ENCODE data around the gene PTTG1IP. TPM values are rescaled to one million over a fixed set of nuclear protein-coding genes. Genes with fewer than 3 reads are reported as not detected.

PTTG1IP gene
- total and polyA plus RNA-seq, 2 of the 13 experiments (the other 11 are each of a cell fraction or from before 2014, with no cell fraction given): 161 to 700 TPM

GRCh38 chr21:44919913-44920693 is 46.6 kb upstream of the PTTG1IP start:
- WGBS (ENCODE audit: low lambda C conversion rate): 46% methylated on average over 11 of the region's 28 CpGs
- H3K9me3 ChIP-seq (ENCODE audit: low read length): no peaks in the 10 kb centered on the region
- H3K9ac ChIP-seq (ENCODE audit: insufficient read depth, low read depth, low read length): no peak overlapping the region
- H3K4me1 ChIP-seq (ENCODE audit: insufficient read depth, low read length): peaks cover 56% of the 10 kb centered on the region
- no TSS peak for BruUV-seq (replicated peaks)
- H3K79me2 ChIP-seq (ENCODE audit: insufficient read depth, low read length): no peaks in the 10 kb centered on the region
- H3K4me3 ChIP-seq (replicated peaks in 1 of 3; ENCODE audit: insufficient read depth in 1 of 3, low read depth in 2 of 3, low read length in 3 of 3): 0 out of 6 replicates have a peak overlapping the region, but pooled peaks of 1 of the 3 experiments have one; percentile 5
- H4K20me1 ChIP-seq (ENCODE audit: insufficient read depth, low read length): no peaks in the 10 kb centered on the region
- H3K27ac ChIP-seq (ENCODE audit: extremely low read length, insufficient read depth, low read length): no peak overlapping the region
- H2AFZ ChIP-seq (ENCODE audit: low read length): no peak overlapping the region
- DNase-seq (ENCODE audit: low spot score) (no peak), FAIRE-seq (no peak), ATAC-seq (peak; percentile 35; the same call in 2 of the 3 replicates)
- in situ Hi-C loops (cut with HindIII; ENCODE audit: extremely low pct_ligation_motif_present, low pct_unique_long_range_greater_than_20kb): no loop called here
- intact Hi-C loops (cut with micrococcal nuclease; ENCODE audit: unreplicated experiment): loop anchor here (10.0 kb wide), 1 partner anchor 75 kb away; no protein-coding TSS in a partner anchor
- TF ChIP-seq CENPT (CRISPR knock-in tag; IDR thresholded peaks at IDR 0.05; ENCODE audit: low read depth) (0 out of 2 replicates have a peak, but pooled peaks have one; percentile 42), GABPB1 (CRISPR knock-in tag; IDR thresholded peaks at IDR 0.05) (peak; percentile 25; the same call in 1 of the 2 replicates), MTA1 (CRISPR knock-in tag; IDR thresholded peaks at IDR 0.05; ENCODE audit: borderline replicate concordance) (no peak), ZBTB38 (CRISPR knock-in tag; IDR thresholded peaks at IDR 0.05) (peak; percentile 37; the same call in 1 of the 2 replicates), NR1H2 (CRISPR knock-in tag; IDR thresholded peaks at IDR 0.05; ENCODE audit: borderline replicate concordance, low read depth) (no peak)
- TF ChIP-seq, protein P1, sequence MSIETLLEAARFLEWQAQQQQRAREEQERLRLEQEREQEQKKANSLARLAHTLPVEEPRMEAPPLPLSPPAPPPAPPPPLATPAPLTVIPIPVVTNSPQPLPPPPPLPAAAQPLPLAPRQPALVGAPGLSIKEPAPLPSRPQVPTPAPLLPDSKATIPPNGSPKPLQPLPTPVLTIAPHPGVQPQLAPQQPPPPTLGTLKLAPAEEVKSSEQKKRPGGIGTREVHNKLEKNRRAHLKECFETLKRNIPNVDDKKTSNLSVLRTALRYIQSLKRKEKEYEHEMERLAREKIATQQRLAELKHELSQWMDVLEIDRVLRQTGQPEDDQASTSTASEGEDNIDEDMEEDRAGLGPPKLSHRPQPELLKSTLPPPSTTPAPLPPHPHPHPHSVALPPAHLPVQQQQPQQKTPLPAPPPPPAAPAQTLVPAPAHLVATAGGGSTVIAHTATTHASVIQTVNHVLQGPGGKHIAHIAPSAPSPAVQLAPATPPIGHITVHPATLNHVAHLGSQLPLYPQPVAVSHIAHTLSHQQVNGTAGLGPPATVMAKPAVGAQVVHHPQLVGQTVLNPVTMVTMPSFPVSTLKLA (IDR thresholded peaks at IDR 0.05): peak; percentile 94
- TF ChIP-seq, protein P2, sequence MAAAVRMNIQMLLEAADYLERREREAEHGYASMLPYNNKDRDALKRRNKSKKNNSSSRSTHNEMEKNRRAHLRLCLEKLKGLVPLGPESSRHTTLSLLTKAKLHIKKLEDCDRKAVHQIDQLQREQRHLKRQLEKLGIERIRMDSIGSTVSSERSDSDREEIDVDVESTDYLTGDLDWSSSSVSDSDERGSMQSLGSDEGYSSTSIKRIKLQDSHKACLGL (CRISPR knock-in tag; IDR thresholded peaks at IDR 0.05): 0 out of 2 replicates have a peak, but pooled peaks have one; percentile 22
- no peak overlapping the region for H3K4me2 ChIP-seq (ENCODE audit: low read depth, low read length)
- ChIA-PET CTCF (ENCODE audit: low intra/inter-chr PET ratio, low total read pairs) (no interaction called here), POLR2A (no interaction called here)
- H3K36me3 ChIP-seq (replicated peaks in 1 of 2; ENCODE audit: control insufficient read depth in 1 of 2, insufficient read depth in 2 of 2, low read length in 2 of 2): no peaks in the 10 kb centered on the region
- H3K27me3 ChIP-seq (ENCODE audit: control insufficient read depth in 1 of 2, insufficient read depth in 2 of 2, low read length in 2 of 2): peaks cover 3 to 5% of the 10 kb centered on the region in 2 experiments; a peak in 3 of 5 replicates

Measured in HepG2 (cell line).